ENCODE measurements around the gene RSF1. TPM values are rescaled to one million over a fixed set of nuclear protein-coding genes. Genes with fewer than 3 reads are reported as not detected.

The RSF1 gene
- total RNA-seq, 4 donors from 2014 or later = 32.2 to 51.5 (median 46.9) TPM

- intact Hi-C loops (cut with DNase I; ENCODE audit: low total_unique reads) = no loop called here
- no peak for TF ChIP-seq CTCF (IDR thresholded peaks at IDR 0.05)
- TF ChIP-seq POLR2A (IDR thresholded peaks at IDR 0.05) = no peak
- no peak overlapping the region for H3K4me3 ChIP-seq (ENCODE audit: low read depth, poor library complexity, severe bottlenecking)
- DNase-seq (ENCODE audit: low spot score in 2 of 2) = no peak
- WGBS, 2 donors = 81 to 83% methylated on average over 3 of the region's 3 CpGs
Observed at GRCh38 chr11:77725433-77725832, 95.1 kb downstream of the RSF1 start.

- H3K4me3 ChIP-seq (ENCODE audit: low read depth, poor library complexity, severe bottlenecking) = no peak overlapping the region
- intact Hi-C loops (cut with DNase I; ENCODE audit: low total_unique reads) = no loop called here
- WGBS, 2 donors = 58 to 75% methylated on average over 4 of the region's 4 CpGs
- DNase-seq (ENCODE audit: low spot score in 2 of 2) = no peak
- TF ChIP-seq POLR2A (IDR thresholded peaks at IDR 0.05) = no peak
- TF ChIP-seq CTCF (IDR thresholded peaks at IDR 0.05) = no peak
Observed at GRCh38 chr11:77724636-77725035, 95.9 kb downstream of the RSF1 start.

- H3K4me3 ChIP-seq (ENCODE audit: low read depth, poor library complexity, severe bottlenecking) = no peak overlapping the region
- WGBS, 2 donors = 65 to 79% methylated on average over 2 of the region's 2 CpGs
- intact Hi-C loops (cut with DNase I; ENCODE audit: low total_unique reads) = no loop called here
- no peak for TF ChIP-seq CTCF (IDR thresholded peaks at IDR 0.05)
- TF ChIP-seq POLR2A (IDR thresholded peaks at IDR 0.05) = no peak
- no peak for DNase-seq (ENCODE audit: low spot score in 2 of 2)
Observed at GRCh38 chr11:77723024-77723423, 97.5 kb downstream of the RSF1 start.

GRCh38 chr11:77710358-77710757 lies 110.2 kb downstream of the RSF1 start:
- intact Hi-C loops (cut with DNase I; ENCODE audit: low total_unique reads) = no loop called here

GRCh38 chr11:77705876-77706579 lies 114.5 kb downstream of the RSF1 start:
- DNase-seq (ENCODE audit: low spot score in 2 of 2) = no peak
- intact Hi-C loops (cut with DNase I; ENCODE audit: low total_unique reads) = no loop called here
- 92 to 99% methylated on average over 7 of the region's 7 CpGs for WGBS, 2 donors
- TF ChIP-seq POLR2A (IDR thresholded peaks at IDR 0.05) (no peak), CTCF (IDR thresholded peaks at IDR 0.05) (no peak)
- H3K4me3 ChIP-seq (ENCODE audit: low read depth, poor library complexity, severe bottlenecking) = no peak overlapping the region

More at GRCh38 chr11:77710358-77710757, 110.2 kb downstream of the RSF1 start:
- 88% methylated on average over 1 of the region's 1 CpG for WGBS, 2 donors
- DNase-seq (ENCODE audit: low spot score in 2 of 2) = no peak
- no peak for TF ChIP-seq CTCF (IDR thresholded peaks at IDR 0.05)
- TF ChIP-seq POLR2A (IDR thresholded peaks at IDR 0.05) = no peak
- H3K4me3 ChIP-seq (ENCODE audit: low read depth, poor library complexity, severe bottlenecking) = no peak overlapping the region
